ENCODE data around the gene CES3.

DNA sequence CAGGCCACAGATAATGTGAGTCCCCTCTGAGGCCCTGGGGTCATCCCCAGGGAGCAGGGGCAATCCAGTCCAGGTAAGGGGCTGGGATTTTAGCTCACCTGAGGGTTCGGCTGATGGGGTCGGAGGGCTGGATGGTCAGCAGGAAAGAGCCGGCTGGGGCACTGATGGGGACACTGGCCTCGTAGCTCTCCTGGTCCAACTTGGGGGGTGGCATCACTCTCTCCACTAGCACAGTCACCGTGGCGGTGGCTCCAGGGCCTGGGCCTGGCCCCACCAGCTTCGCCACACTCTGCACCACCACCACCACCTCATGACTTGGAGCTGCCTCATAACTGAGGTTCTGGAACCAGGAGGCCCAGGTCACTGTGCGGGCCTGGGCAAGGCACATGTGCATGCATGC, 49.3 kb upstream of the CES3 start:
- TF ChIP-seq TFCP2L1 (CRISPR knock-in tag; IDR thresholded peaks at IDR 0.05) (no peak), CEBPB (IDR thresholded peaks at IDR 0.05) (no peak), NR3C1 (IDR thresholded peaks at IDR 0.05) (no peak), RFX5 (IDR thresholded peaks at IDR 0.05) (no peak), RCOR1 (IDR thresholded peaks at IDR 0.05; ENCODE audit: low read depth, low read length) (no peak), EHMT2 (IDR thresholded peaks at IDR 0.05; ENCODE audit: low read depth) (no peak), POLR2A (IDR thresholded peaks at IDR 0.05; ENCODE audit: low read length) (no peak), MAFK (IDR thresholded peaks at IDR 0.05; ENCODE audit: partially characterized antibody) (no peak), CHD2 (IDR thresholded peaks at IDR 0.05; ENCODE audit: low read length, partially characterized antibody) (no peak), CBX8 (IDR thresholded peaks at IDR 0.05) (no peak)
- TF ChIP-seq, protein P1, sequence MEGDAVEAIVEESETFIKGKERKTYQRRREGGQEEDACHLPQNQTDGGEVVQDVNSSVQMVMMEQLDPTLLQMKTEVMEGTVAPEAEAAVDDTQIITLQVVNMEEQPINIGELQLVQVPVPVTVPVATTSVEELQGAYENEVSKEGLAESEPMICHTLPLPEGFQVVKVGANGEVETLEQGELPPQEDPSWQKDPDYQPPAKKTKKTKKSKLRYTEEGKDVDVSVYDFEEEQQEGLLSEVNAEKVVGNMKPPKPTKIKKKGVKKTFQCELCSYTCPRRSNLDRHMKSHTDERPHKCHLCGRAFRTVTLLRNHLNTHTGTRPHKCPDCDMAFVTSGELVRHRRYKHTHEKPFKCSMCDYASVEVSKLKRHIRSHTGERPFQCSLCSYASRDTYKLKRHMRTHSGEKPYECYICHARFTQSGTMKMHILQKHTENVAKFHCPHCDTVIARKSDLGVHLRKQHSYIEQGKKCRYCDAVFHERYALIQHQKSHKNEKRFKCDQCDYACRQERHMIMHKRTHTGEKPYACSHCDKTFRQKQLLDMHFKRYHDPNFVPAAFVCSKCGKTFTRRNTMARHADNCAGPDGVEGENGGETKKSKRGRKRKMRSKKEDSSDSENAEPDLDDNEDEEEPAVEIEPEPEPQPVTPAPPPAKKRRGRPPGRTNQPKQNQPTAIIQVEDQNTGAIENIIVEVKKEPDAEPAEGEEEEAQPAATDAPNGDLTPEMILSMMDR (IDR thresholded peaks at IDR 0.05): no peak
- TF ChIP-seq, protein P2, sequence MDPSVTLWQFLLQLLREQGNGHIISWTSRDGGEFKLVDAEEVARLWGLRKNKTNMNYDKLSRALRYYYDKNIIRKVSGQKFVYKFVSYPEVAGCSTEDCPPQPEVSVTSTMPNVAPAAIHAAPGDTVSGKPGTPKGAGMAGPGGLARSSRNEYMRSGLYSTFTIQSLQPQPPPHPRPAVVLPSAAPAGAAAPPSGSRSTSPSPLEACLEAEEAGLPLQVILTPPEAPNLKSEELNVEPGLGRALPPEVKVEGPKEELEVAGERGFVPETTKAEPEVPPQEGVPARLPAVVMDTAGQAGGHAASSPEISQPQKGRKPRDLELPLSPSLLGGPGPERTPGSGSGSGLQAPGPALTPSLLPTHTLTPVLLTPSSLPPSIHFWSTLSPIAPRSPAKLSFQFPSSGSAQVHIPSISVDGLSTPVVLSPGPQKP (IDR thresholded peaks at IDR 0.05; ENCODE audit: low read depth, low read length): no peak
- TF ChIP-seq, protein P3, sequence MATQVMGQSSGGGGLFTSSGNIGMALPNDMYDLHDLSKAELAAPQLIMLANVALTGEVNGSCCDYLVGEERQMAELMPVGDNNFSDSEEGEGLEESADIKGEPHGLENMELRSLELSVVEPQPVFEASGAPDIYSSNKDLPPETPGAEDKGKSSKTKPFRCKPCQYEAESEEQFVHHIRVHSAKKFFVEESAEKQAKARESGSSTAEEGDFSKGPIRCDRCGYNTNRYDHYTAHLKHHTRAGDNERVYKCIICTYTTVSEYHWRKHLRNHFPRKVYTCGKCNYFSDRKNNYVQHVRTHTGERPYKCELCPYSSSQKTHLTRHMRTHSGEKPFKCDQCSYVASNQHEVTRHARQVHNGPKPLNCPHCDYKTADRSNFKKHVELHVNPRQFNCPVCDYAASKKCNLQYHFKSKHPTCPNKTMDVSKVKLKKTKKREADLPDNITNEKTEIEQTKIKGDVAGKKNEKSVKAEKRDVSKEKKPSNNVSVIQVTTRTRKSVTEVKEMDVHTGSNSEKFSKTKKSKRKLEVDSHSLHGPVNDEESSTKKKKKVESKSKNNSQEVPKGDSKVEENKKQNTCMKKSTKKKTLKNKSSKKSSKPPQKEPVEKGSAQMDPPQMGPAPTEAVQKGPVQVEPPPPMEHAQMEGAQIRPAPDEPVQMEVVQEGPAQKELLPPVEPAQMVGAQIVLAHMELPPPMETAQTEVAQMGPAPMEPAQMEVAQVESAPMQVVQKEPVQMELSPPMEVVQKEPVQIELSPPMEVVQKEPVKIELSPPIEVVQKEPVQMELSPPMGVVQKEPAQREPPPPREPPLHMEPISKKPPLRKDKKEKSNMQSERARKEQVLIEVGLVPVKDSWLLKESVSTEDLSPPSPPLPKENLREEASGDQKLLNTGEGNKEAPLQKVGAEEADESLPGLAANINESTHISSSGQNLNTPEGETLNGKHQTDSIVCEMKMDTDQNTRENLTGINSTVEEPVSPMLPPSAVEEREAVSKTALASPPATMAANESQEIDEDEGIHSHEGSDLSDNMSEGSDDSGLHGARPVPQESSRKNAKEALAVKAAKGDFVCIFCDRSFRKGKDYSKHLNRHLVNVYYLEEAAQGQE (IDR thresholded peaks at IDR 0.05): no peak
